Adrenal gland (tissue), 12 donors: ENCODE data around the gene TSFM. TPM values are rescaled to one million over a fixed set of nuclear protein-coding genes. Genes with fewer than 3 reads are reported as not detected.
"Not testable (repeated sequence)": the region's sequence is repeated elsewhere in the genome, so short reads cannot be mapped to it uniquely, and the experiment has no call there.

ENCODE experiments used
- DNase-seq, 7 donors: peaks; one replicate each; pipeline ENCODE4 v3.0.0-alpha.2; 2019 to 2020
- H3K27ac ChIP-seq, 5 donors: fragments of 200-600 bp; sonication (generic) in 4 of 5; 1 replicate in 3 of 5; 2 replicates in 2 of 5; pipeline versions ENCODE4 v1.5.1 to v1.8.0; 2016 to 2020; ENCODE audit warnings: mild to moderate bottlenecking in 1 of 5
- H3K27me3 ChIP-seq: fragments of 200-600 bp; 2 replicates; pipeline ENCODE4 v1.8.0; 2021
- H3K36me3 ChIP-seq, 2 donors: fragments of 200-600 bp; replicated peaks in 1 of 2; 1 replicate in 1 of 2; 2 replicates in 1 of 2; pipeline versions ENCODE4 v1.5.1 to v1.8.0; 2018 to 2022
- H3K4me1 ChIP-seq, 2 donors: fragments of 200-600 bp; replicated peaks in 1 of 2; 1 replicate in 1 of 2; 2 replicates in 1 of 2; pipeline versions ENCODE4 v1.5.1 to v1.8.0; 2018 to 2021
- H3K4me3 ChIP-seq, 4 donors: fragments of 200-600 bp; sonication (generic) in 3 of 4; one replicate each; pipeline ENCODE4 v1.5.1; 2016 to 2018
- H3K9me3 ChIP-seq, 3 donors: fragments of 200-600 bp; sonication (generic) in 1 of 3; replicated peaks in 1 of 3; 1 replicate in 2 of 3; 2 replicates in 1 of 3; pipeline versions ENCODE4 v1.5.1 to v1.8.0; 2016 to 2021
- CTCF ChIP-seq, 6 experiments: fragments of 450-650 bp in 4 of 6; fragments of 200-600 bp in 2 of 6; sonication (generic) in 1 of 6; IDR thresholded peaks; 1 replicate in 5 of 6; 2 replicates in 1 of 6; pipeline versions ENCODE4 v1.5.1 to v1.8.0; 2016 to 2021; ENCODE audit warnings: antibody characterized with exemption in 6 of 6, mild to moderate bottlenecking in 2 of 6, moderate library complexity in 1 of 6
- POLR2A ChIP-seq, 2 donors: fragments of 450-650 bp; IDR thresholded peaks; one replicate each; pipeline ENCODE4 v1.6.1; 2017; ENCODE audit warnings: antibody characterized with exemption in 2 of 2, mild to moderate bottlenecking in 2 of 2, moderate library complexity in 1 of 2
- WGBS, 4 donors: extraction: QIAGEN DNeasy Blood & Tissue Kit in 2 of 4; methylation state at CpG; one replicate each; pipeline versions ENCODE4 v1.1.5 to v1.1.7; 2013 to 2017; 5-methylcytosine and 5-hydroxymethylcytosine counted together
- intact Hi-C, 2 donors: fragments of 100-400 bp; cut with DNase I; formaldehyde crosslinking; loops; one replicate each; pipeline versions ENCODE4 v1.14.1 to v1.15.0; 2022 to 2023
- polyA plus RNA-seq, 3 donors: library from polyadenylated mRNA; stranded (reverse); fragments of 200-250 nt in 2 of 3; fragments of 350-450 nt in 1 of 3; fragmentation: Illumina TruSeq in 1 of 3; extraction: RNeasy Lipid Tissue Mini Kit (QIAGEN cat#74804) in 1 of 3; gene quantifications; one replicate each; pipeline ENCODE4 v1.2.3, GENCODE V29; 2013 to 2014
- total RNA-seq, 9 donors: library from RNA; depleted of rRNA in 4 of 9; stranded (reverse); fragments of >200 nt in 4 of 9; fragments of 120-200 nt in 1 of 9; fragmentation: NEBNext Ultra II Directional in 1 of 9; extraction: Animal tissue kit (Norgen Biotek cat#: 25700) in 1 of 9; gene quantifications; one replicate each; pipeline versions ENCODE4 v1.1.0 to v1.2.4, GENCODE V29; 2013 to 2023
- donor health status: healthy with polysubstance abuse.
- donor health status: Bipolar disorder and iron deficiency.
- donor health status: DM: yes; HTN: yes; CAD: no.
- donor health status: DM: no; HTN: no; CAD: no.
- donor health status: DM: no; HTN: no; CAD: no.
- donor health status: DM: yes; HTN: yes; CAD: no.

Gene TSFM
- total and polyA plus RNA-seq, 12 donors = 31.5 to 107 (median 69.5) TPM

GRCh38 chr12:57816855-57817151, 34.2 kb downstream of the TSFM start:
- no peak overlapping the region for H3K4me3 ChIP-seq
- peaks cover 12 to 41% of the 10 kb centered on the region in 2 donors for H3K4me1 ChIP-seq
- intact Hi-C loops = no loop called here
- WGBS, 4 donors = 35 to 48% (median 44%) methylated on average over 5 of the region's 5 CpGs
- H3K36me3 ChIP-seq = peaks cover 0 to 46% of the 10 kb centered on the region in 2 donors
- no peaks in the 10 kb centered on the region for H3K9me3 ChIP-seq
- H3K27ac ChIP-seq = peak overlapping the region in 2 of 5 donors; percentile 53 to 70
- TF ChIP-seq CTCF (IDR thresholded peaks at IDR 0.05) (no peak), POLR2A (IDR thresholded peaks at IDR 0.05) (no peak)
- no peaks in the 10 kb centered on the region for H3K27me3 ChIP-seq
- DNase-seq = peak in 2 of 7 donors; percentile 58 to 59

- H3K36me3 ChIP-seq = peaks cover 0 to 52% of the 10 kb centered on the region in 2 donors
- H3K4me1 ChIP-seq = peaks cover 12 to 41% of the 10 kb centered on the region in 2 donors
- H3K27ac ChIP-seq = peak overlapping the region in 2 of 5 donors; percentile 53 to 70
- no peaks in the 10 kb centered on the region for H3K9me3 ChIP-seq
- DNase-seq = no peak
- 75 to 82% (median 78%) methylated on average over 5 to 8 of the region's 8 CpGs for WGBS, 4 donors
- no peaks in the 10 kb centered on the region for H3K27me3 ChIP-seq
- no peak overlapping the region for H3K4me3 ChIP-seq
- TF ChIP-seq POLR2A (IDR thresholded peaks at IDR 0.05) (no peak), CTCF (IDR thresholded peaks at IDR 0.05) (no peak)
- intact Hi-C loops = no loop called here
Observed at GRCh38 chr12:57817261-57817989, 34.8 kb downstream of the TSFM start.

GRCh38 chr12:57817990-57818331, 35.4 kb downstream of the TSFM start:
- intact Hi-C loops, DNase-seq, H3K9me3 ChIP-seq, H3K27me3 ChIP-seq, H3K4me3 ChIP-seq: not testable (repeated sequence)
- Histone ChIP-seq H3K27ac (peak overlapping the region in 2 of 5 donors; percentile 53 to 70), H3K36me3 (peaks cover 0 to 54% of the 10 kb centered on the region in 2 donors), H3K4me1 (peaks cover 12 to 45% of the 10 kb centered on the region in 2 donors)
- WGBS, 4 donors = 76 to 82% (median 79%) methylated on average over 3 of the region's 3 CpGs

GRCh38 chr12:57820119-57820518, 37.5 kb downstream of the TSFM start:
- 77 to 87% (median 86%) methylated on average over 8 of the region's 8 CpGs for WGBS, 4 donors
- intact Hi-C loops, H3K27ac ChIP-seq, H3K4me3 ChIP-seq, H3K9me3 ChIP-seq, H3K27me3 ChIP-seq, DNase-seq: not testable (repeated sequence)
- Histone ChIP-seq H3K4me1 (peaks cover 12 to 37% of the 10 kb centered on the region in 2 donors), H3K36me3 (peaks cover 0 to 71% of the 10 kb centered on the region in 2 donors)

- H3K36me3 ChIP-seq = peaks cover 0 to 80% of the 10 kb centered on the region in 2 donors
- H3K27ac ChIP-seq, H3K9me3 ChIP-seq, H3K27me3 ChIP-seq, DNase-seq, intact Hi-C loops, H3K4me3 ChIP-seq: not testable (repeated sequence)
- peaks cover 10 to 28% of the 10 kb centered on the region in 2 donors for H3K4me1 ChIP-seq
- 72 to 100% (median 74%) methylated on average over 1 to 5 of the region's 5 CpGs for WGBS, 4 donors
Observed at GRCh38 chr12:57821015-57821414, 38.4 kb downstream of the TSFM start.
